SK-N-SH (cell line): ENCODE results near the gene WDR93.

Source experiments
- MXI1 ChIP-seq: IDR thresholded peaks from 2 replicates; pipeline ENCODE4 v1.6.1; 2012; ENCODE audit warnings: mild to moderate bottlenecking, low read depth, low read length, improper control_type of control experiment
- TF ChIP-seq, protein P1 (sequence below): IDR thresholded peaks from 2 replicates; pipeline ENCODE4 v1.4.0; 2012; ENCODE audit warnings: low read depth

DNA sequence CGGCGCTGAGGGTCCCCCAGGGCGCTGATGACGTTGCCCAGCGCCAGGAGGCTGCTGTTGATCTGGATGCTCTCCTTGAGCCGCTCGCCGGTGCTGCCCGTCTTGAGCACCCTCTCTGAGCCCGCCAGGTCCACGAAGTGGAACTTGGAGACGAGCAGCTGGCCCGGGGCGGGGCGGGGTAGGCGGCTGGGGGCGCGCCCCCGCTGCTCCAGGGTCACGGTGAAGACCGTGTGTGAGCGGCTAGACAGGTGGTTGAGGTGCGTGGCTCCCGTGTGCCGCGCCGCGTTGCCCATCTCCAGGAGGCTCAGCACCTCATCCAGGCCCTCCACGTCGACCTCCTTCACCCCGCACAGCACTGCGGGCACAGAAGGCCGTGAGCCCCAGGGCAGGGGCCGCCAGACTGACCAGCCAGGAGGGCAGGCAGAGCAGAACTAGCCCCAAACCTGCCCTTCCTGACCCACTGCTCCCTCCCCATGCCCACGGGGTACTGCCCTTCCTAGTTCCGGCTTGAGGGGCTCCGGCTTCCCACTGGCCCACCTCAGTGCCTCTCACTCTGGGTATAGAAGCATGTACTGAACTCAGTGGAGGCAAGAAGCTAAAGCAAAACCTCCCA, 41.5 kb upstream of the WDR93 start:
- TF ChIP-seq, protein P1, sequence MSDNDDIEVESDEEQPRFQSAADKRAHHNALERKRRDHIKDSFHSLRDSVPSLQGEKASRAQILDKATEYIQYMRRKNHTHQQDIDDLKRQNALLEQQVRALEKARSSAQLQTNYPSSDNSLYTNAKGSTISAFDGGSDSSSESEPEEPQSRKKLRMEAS = no peak
- no peak for TF ChIP-seq MXI1
